Keratinocyte (primary cell): Measurements from ENCODE around the gene PEX5L.

Source experiments
- EZH2 ChIP-seq: IDR thresholded peaks from one replicate; pipeline ENCODE4 v1.6.1; 2012; ENCODE audit warnings: inconsistent platforms, mild to moderate bottlenecking, low read length, moderate library complexity
- TF ChIP-seq, protein P1 (sequence below), 3 experiments: IDR thresholded peaks in 1 of 3; conservative IDR thresholded peaks in 1 of 3; optimal IDR thresholded peaks in 1 of 3; 2 replicates in 2 of 3; 3 replicates in 1 of 3; pipeline versions ENCODE3 to v1.5.1; 2011; ENCODE audit warnings: low read length in 3 of 3, mild to moderate bottlenecking in 3 of 3, moderate library complexity in 2 of 3, control low read depth in 1 of 3, inconsistent platforms in 1 of 3; ENCODE audit not compliant: insufficient read depth in 2 of 3; ENCODE audit errors: extremely low read depth in 1 of 3

DNA sequence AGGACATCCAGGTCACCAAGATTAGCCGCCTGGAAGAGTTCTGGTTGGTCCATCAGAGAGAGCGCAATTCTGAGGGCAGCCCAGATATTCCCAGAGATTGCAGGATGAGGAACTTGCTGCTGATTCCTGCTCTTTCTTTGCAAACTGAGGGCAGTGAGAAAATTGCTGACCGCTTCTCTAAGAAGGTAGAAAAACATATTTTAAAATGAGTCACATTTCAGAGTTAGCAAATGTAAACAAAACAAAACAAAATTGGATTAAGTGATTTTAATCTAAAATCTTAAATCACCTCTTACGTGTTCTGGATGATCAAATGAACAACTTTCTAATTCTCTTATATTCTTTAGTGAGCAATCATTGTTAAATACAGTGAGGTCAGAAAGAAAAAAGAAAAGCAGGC lies 234.9 kb downstream of the PEX5L start:
- TF ChIP-seq EZH2 = no peak
- TF ChIP-seq, protein P1, sequence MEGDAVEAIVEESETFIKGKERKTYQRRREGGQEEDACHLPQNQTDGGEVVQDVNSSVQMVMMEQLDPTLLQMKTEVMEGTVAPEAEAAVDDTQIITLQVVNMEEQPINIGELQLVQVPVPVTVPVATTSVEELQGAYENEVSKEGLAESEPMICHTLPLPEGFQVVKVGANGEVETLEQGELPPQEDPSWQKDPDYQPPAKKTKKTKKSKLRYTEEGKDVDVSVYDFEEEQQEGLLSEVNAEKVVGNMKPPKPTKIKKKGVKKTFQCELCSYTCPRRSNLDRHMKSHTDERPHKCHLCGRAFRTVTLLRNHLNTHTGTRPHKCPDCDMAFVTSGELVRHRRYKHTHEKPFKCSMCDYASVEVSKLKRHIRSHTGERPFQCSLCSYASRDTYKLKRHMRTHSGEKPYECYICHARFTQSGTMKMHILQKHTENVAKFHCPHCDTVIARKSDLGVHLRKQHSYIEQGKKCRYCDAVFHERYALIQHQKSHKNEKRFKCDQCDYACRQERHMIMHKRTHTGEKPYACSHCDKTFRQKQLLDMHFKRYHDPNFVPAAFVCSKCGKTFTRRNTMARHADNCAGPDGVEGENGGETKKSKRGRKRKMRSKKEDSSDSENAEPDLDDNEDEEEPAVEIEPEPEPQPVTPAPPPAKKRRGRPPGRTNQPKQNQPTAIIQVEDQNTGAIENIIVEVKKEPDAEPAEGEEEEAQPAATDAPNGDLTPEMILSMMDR (optimal IDR thresholded peaks at IDR 0.05 in 1 of 3, IDR thresholded peaks at IDR 0.05 in 1 of 3, conservative IDR thresholded peaks at IDR 0.05 in 1 of 3; ENCODE audit: extremely low read depth in 1 of 3, insufficient read depth in 2 of 3, low read length in 3 of 3) = no peak
